ENCODE measurements around the gene PROZ. TPM values are rescaled to one million over a fixed set of nuclear protein-coding genes. Genes with fewer than 3 reads are reported as not detected.
"Not testable (repeated sequence)": the region's sequence is repeated elsewhere in the genome, so short reads cannot be mapped to it uniquely, and the experiment has no call there.

The PROZ gene, protein sequence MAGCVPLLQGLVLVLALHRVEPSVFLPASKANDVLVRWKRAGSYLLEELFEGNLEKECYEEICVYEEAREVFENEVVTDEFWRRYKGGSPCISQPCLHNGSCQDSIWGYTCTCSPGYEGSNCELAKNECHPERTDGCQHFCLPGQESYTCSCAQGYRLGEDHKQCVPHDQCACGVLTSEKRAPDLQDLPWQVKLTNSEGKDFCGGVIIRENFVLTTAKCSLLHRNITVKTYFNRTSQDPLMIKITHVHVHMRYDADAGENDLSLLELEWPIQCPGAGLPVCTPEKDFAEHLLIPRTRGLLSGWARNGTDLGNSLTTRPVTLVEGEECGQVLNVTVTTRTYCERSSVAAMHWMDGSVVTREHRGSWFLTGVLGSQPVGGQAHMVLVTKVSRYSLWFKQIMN
- not detected in 2 replicates for total RNA-seq (ENCODE audit: low replicate concordance)
- long read RNA-seq = 0 reads

DNA sequence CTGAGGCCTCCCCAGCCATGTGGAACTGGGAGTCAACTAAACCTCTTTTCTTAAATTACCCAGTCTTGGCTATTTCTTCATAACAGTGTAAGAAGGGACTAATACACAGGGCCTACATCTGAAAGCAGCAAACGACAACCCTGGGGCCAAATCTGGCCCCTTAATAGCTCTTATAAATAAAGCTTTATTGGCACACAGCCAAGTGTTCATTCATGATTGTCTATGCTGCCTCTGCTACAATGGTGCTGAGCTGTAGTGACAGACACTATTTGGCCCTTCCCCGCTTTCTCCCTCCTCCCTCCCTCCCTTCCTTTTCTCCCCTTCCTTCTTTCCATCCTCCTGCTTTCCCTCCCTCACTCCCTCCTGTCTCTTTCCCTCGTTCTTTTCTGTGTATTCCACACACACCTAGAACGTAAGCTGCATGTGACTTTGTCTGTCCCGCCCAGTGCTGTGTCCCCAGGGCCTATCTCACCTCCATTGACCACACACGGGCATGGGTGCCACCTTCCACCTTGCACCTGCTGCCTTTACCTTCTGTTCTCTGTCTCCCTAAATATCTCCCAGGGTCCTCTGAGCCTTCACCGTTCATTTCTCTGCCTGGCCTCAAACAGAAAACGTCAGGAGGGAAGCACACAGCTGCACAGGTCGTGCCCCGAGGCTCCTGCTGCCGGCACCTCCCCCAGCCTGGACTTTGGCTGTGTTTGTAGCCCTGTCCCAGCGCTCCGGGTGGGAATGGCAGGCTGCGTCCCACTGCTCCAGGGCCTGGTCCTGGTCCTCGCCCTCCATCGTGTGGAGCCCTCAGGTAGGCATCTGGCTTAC is at the start of gene PROZ:
Gene PROZ (plus strand): TSS at position 720 of the 819 bp plus-strand sequence. CDS start 13 bp downstream, at position 733.
- peak within 1 kb of the TSS; percentile 31 for H3K27ac Mint-ChIP-seq
- TF ChIP-seq CTCF (conservative IDR thresholded peaks at IDR 0.05) = no peak
- DNase-seq (ENCODE audit: extremely low spot score, unreplicated experiment) = peak; percentile 8
- H3K4me3 Mint-ChIP-seq = no peak within 1 kb of the TSS
- H3K36me3 Mint-ChIP-seq = no peaks in the 10 kb centered on the region
- H3K9me3 Mint-ChIP-seq = peaks cover 7% of the 10 kb centered on the region
- peaks cover 25% of the 10 kb centered on the region for H3K27me3 Mint-ChIP-seq
- H3K4me1 Mint-ChIP-seq (ENCODE audit: unreplicated experiment) = no peaks in the 10 kb centered on the region

GRCh38 chr13:113109151-113110047 is 49.0 kb upstream of the PROZ start:
- H3K27ac Mint-ChIP-seq = no peak overlapping the region
- no peak for TF ChIP-seq CTCF (conservative IDR thresholded peaks at IDR 0.05)

GRCh38 chr13:113110048-113110851 is 48.2 kb upstream of the PROZ start:
- Mint-ChIP-seq H3K9me3 (no peaks in the 10 kb centered on the region), H3K4me3 (no peak overlapping the region), H3K36me3 (no peaks in the 10 kb centered on the region), H3K27me3 (peaks cover 10% of the 10 kb centered on the region), H3K27ac (no peak overlapping the region), H3K4me1 (ENCODE audit: unreplicated experiment) (no peaks in the 10 kb centered on the region)
- DNase-seq (ENCODE audit: extremely low spot score, unreplicated experiment) = no peak
- TF ChIP-seq CTCF (conservative IDR thresholded peaks at IDR 0.05) = no peak

More at GRCh38 chr13:113109151-113110047, 49.0 kb upstream of the PROZ start:
- Mint-ChIP-seq H3K27me3 (peaks cover 11% of the 10 kb centered on the region), H3K4me1 (ENCODE audit: unreplicated experiment) (no peaks in the 10 kb centered on the region), H3K9me3 (no peaks in the 10 kb centered on the region), H3K36me3 (no peaks in the 10 kb centered on the region), H3K4me3 (peak overlapping the region; percentile 70)
- no peak for DNase-seq (ENCODE audit: extremely low spot score, unreplicated experiment)

GRCh38 chr13:113110852-113111315 is 47.6 kb upstream of the PROZ start:
- Mint-ChIP-seq H3K27ac (no peak overlapping the region), H3K27me3 (peaks cover 10% of the 10 kb centered on the region), H3K4me1 (ENCODE audit: unreplicated experiment) (no peaks in the 10 kb centered on the region), H3K9me3 (no peaks in the 10 kb centered on the region), H3K36me3 (no peaks in the 10 kb centered on the region), H3K4me3 (peak overlapping the region; percentile 59)
- no peak for DNase-seq (ENCODE audit: extremely low spot score, unreplicated experiment)
- no peak for TF ChIP-seq CTCF (conservative IDR thresholded peaks at IDR 0.05)

- not testable (repeated sequence) for H3K4me1 Mint-ChIP-seq (ENCODE audit: unreplicated experiment); H3K27me3 Mint-ChIP-seq; H3K9me3 Mint-ChIP-seq; H3K27ac Mint-ChIP-seq; H3K4me3 Mint-ChIP-seq; H3K36me3 Mint-ChIP-seq; DNase-seq (ENCODE audit: extremely low spot score, unreplicated experiment)
Observed at GRCh38 chr13:113111821-113112220, 46.6 kb upstream of the PROZ start.

GRCh38 chr13:113112475-113112874 is 46.0 kb upstream of the PROZ start:
- H3K4me1 Mint-ChIP-seq (ENCODE audit: unreplicated experiment); H3K36me3 Mint-ChIP-seq; H3K9me3 Mint-ChIP-seq; DNase-seq (ENCODE audit: extremely low spot score, unreplicated experiment); H3K27me3 Mint-ChIP-seq; H3K27ac Mint-ChIP-seq; H3K4me3 Mint-ChIP-seq: not testable (repeated sequence)
